WERI-Rb-1 (cell line): ENCODE measurements around the gene ITPK1.
"Not testable (repeated sequence)": the region's sequence is repeated elsewhere in the genome, so short reads cannot be mapped to it uniquely, and the experiment has no call there.

Experiments
- DNase-seq: peaks from one replicate; pipeline ENCODE4 v3.0.0-alpha.2; 2020
- H3K27ac ChIP-seq: fragments of 250-450 bp; sonication (Bioruptor Pico); 2 replicates; pipeline ENCODE4 v1.5.1; 2020; ENCODE audit warnings: mild to moderate bottlenecking, moderate library complexity
- H3K27me3 ChIP-seq: fragments of 250-450 bp; sonication (Bioruptor Pico); 2 replicates; pipeline ENCODE4 v1.5.1; 2021; ENCODE audit warnings: mild to moderate bottlenecking, low read depth, moderate library complexity; ENCODE audit not compliant: insufficient read depth, severe bottlenecking
- H3K36me3 ChIP-seq: fragments of 250-450 bp; sonication (Bioruptor Pico); 2 replicates; pipeline ENCODE4 v1.5.1; 2020; ENCODE audit warnings: mild to moderate bottlenecking, moderate library complexity
- H3K4me3 ChIP-seq: 2 replicates; pipeline ENCODE4 v1.5.1; 2011; ENCODE audit warnings: low read depth, mild to moderate bottlenecking, control low read depth, low read length
- H3K9me3 ChIP-seq: fragments of 250-450 bp; sonication (Bioruptor Pico); 2 replicates; pipeline ENCODE4 v1.5.1; 2021; ENCODE audit warnings: mild to moderate bottlenecking, moderate library complexity; ENCODE audit not compliant: severe bottlenecking
- TF ChIP-seq, protein P1 (sequence below): IDR thresholded peaks from 2 replicates; pipeline ENCODE4 v1.5.1; 2011; ENCODE audit warnings: low read depth, mild to moderate bottlenecking, control low read depth, inconsistent platforms, low read length

The ITPK1 gene

GRCh38 chr14:93109572-93110481, 5.9 kb downstream of the ITPK1 start:
- no peaks in the 10 kb centered on the region for H3K27me3 ChIP-seq
- DNase-seq = no peak
- H3K27ac ChIP-seq = no peak overlapping the region
- H3K4me3 ChIP-seq = no peak overlapping the region
- no peaks in the 10 kb centered on the region; the same call in 1 of the 2 replicates for H3K36me3 ChIP-seq
- TF ChIP-seq, protein P1, sequence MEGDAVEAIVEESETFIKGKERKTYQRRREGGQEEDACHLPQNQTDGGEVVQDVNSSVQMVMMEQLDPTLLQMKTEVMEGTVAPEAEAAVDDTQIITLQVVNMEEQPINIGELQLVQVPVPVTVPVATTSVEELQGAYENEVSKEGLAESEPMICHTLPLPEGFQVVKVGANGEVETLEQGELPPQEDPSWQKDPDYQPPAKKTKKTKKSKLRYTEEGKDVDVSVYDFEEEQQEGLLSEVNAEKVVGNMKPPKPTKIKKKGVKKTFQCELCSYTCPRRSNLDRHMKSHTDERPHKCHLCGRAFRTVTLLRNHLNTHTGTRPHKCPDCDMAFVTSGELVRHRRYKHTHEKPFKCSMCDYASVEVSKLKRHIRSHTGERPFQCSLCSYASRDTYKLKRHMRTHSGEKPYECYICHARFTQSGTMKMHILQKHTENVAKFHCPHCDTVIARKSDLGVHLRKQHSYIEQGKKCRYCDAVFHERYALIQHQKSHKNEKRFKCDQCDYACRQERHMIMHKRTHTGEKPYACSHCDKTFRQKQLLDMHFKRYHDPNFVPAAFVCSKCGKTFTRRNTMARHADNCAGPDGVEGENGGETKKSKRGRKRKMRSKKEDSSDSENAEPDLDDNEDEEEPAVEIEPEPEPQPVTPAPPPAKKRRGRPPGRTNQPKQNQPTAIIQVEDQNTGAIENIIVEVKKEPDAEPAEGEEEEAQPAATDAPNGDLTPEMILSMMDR = no peak
- no peaks in the 10 kb centered on the region for H3K9me3 ChIP-seq

DNA sequence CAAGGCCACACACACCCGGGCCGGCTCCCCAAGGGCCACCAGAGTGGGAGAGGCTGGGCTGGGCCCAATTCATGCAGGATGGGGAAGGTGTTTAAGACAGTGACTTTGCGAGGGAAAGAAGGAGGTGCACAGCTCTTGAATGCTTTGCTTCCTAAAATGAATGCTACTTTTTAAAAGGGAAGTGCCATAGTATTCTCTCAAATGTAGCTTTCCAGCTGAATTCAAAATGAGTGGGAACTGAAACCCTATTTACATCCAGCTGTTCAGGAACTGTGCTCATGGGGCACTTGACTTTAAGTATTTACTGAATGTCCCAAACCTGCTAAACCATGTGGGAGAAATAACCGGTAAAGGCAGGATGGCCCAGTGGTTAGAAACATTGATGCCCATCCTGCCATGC, 7.6 kb downstream of the ITPK1 start:
- DNase-seq = no peak
- TF ChIP-seq, protein P1 = no peak
- Histone ChIP-seq H3K4me3 (no peak overlapping the region), H3K36me3 (no peaks in the 10 kb centered on the region; the same call in 1 of the 2 replicates), H3K27ac (no peak overlapping the region), H3K27me3 (no peaks in the 10 kb centered on the region), H3K9me3 (no peaks in the 10 kb centered on the region)

- Histone ChIP-seq H3K36me3 (no peaks in the 10 kb centered on the region; the same call in 1 of the 2 replicates), H3K9me3 (no peaks in the 10 kb centered on the region), H3K27me3 (no peaks in the 10 kb centered on the region), H3K4me3 (no peak overlapping the region), H3K27ac (no peak overlapping the region)
- TF ChIP-seq, protein P1 = no peak
- DNase-seq = no peak
Measured at GRCh38 chr14:93107453-93107852, 8.3 kb downstream of the ITPK1 start.

- TF ChIP-seq, protein P1 = no peak
- no peaks in the 10 kb centered on the region for H3K9me3 ChIP-seq
- no peak overlapping the region for H3K27ac ChIP-seq
- no peaks in the 10 kb centered on the region for H3K27me3 ChIP-seq
- DNase-seq = no peak
- H3K4me3 ChIP-seq = no peak overlapping the region
- H3K36me3 ChIP-seq = no peaks in the 10 kb centered on the region; the same call in 1 of the 2 replicates
Measured at GRCh38 chr14:93106541-93107156, 9.1 kb downstream of the ITPK1 start.

DNA sequence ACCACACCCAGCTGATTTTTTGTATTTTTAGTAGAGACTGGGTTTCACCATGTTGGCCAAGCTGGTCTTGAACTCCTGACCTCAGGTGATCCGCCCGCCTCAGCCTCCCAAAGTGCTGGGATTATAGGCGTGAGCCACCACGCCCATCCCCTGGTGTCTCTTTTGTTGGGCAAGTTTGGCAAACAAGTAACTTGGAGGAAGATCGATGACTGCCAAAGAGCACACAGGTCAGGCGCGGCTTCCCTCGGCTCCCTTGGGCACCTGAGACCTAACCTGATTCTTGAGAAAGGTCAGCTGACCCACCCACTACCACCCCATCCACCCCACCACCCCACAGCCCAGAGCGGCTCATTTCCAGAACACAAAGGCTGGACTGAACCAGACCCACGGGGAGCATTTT, 9.9 kb downstream of the ITPK1 start:
- H3K27ac ChIP-seq, H3K9me3 ChIP-seq, H3K36me3 ChIP-seq, H3K27me3 ChIP-seq, H3K4me3 ChIP-seq, DNase-seq: not testable (repeated sequence)

- Histone ChIP-seq H3K9me3 (no peaks in the 10 kb centered on the region), H3K27ac (no peak overlapping the region), H3K27me3 (no peaks in the 10 kb centered on the region), H3K36me3 (no peaks in the 10 kb centered on the region; the same call in 1 of the 2 replicates), H3K4me3 (no peak overlapping the region)
- TF ChIP-seq, protein P1 = no peak
- DNase-seq = no peak
Measured at GRCh38 chr14:93105362-93105761, 10.4 kb downstream of the ITPK1 start.
